Measurements from ENCODE around the gene CXADR. TPM values are rescaled to one million over a fixed set of nuclear protein-coding genes. Genes with fewer than 3 reads are reported as not detected.

Gene CXADR
- total and polyA plus RNA-seq, 9 of the 15 experiments (the other 6 are each of a cell fraction or from before 2014, with no cell fraction given), result 0.01 to 0.41 (median 0.14) TPM

DNA sequence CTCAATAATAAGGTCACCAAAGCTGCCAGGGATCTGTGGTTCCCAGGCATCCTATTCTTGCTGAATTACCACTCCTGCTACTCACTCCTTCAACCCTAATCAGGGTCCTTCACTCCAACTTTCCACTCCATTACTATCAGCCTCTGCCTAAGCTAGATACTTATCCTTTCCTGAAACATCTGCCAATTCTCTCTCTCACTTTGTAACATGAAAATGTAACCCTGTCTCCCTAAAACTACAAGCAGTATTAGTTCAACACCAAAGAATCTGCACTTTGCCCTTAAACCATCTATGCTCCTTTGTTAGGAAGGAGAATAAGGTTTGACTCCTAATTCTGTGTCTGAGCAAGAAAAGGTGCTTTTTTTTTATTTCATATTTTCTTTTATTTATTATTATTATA, 15.5 kb upstream of the CXADR start:
- DNase-seq (ENCODE audit: extremely low read depth in 1 of 4, low spot score in 3 of 4), result no peak
- Histone ChIP-seq H3K9ac (ENCODE audit: insufficient read depth in 1 of 2, low read depth in 2 of 2, low read length in 2 of 2) (no peak overlapping the region), H3K27me3 (ENCODE audit: control insufficient read depth in 2 of 2, insufficient read depth in 2 of 2, low read length in 2 of 2) (no peaks in the 10 kb centered on the region), H2AFZ (ENCODE audit: low read depth, low read length) (no peak overlapping the region), H3K9me1 (ENCODE audit: control insufficient read depth, insufficient read depth, low read length) (no peaks in the 10 kb centered on the region), H3K27ac (ENCODE audit: extremely low read depth, low read depth, low read length) (no peak overlapping the region), H3K79me2 (ENCODE audit: control insufficient read depth, insufficient read depth, low read length) (no peaks in the 10 kb centered on the region), H3K36me3 (ENCODE audit: control insufficient read depth, insufficient read depth, low read length) (no peaks in the 10 kb centered on the region), H3K9me3 (replicated peaks; ENCODE audit: control insufficient read depth, insufficient read depth, low read depth, low read length) (no peaks in the 10 kb centered on the region), H3K4me3 (no peak overlapping the region), H3K4me2 (ENCODE audit: insufficient read depth, low read length) (no peak overlapping the region), H3K4me1 (replicated peaks in 1 of 2; ENCODE audit: control insufficient read depth in 2 of 2, insufficient read depth in 2 of 2, low read length in 2 of 2) (no peaks in the 10 kb centered on the region), H4K20me1 (replicated peaks; ENCODE audit: control insufficient read depth, insufficient read depth, low read length) (no peaks in the 10 kb centered on the region)
- no peak for TF ChIP-seq PPARD (CRISPR knock-in tag; IDR thresholded peaks at IDR 0.05)
- no peak for TF ChIP-seq YBX1 (IDR thresholded peaks at IDR 0.05)
- no peak for TF ChIP-seq PREB (CRISPR knock-in tag; IDR thresholded peaks at IDR 0.05)
- no peak for TF ChIP-seq ZBED1 (IDR thresholded peaks at IDR 0.05)
- TF ChIP-seq TBP (optimal IDR thresholded peaks at IDR 0.05; ENCODE audit: low read depth, low read length), result no peak
- no peak for TF ChIP-seq JUN (IDR thresholded peaks at IDR 0.05; ENCODE audit: borderline replicate concordance, low read depth, low read length)
- TF ChIP-seq JUN (CRISPR knock-in tag; IDR thresholded peaks at IDR 0.05; ENCODE audit: borderline replicate concordance), result no peak
- TF ChIP-seq ZNF239 (CRISPR knock-in tag; IDR thresholded peaks at IDR 0.05), result no peak
- no peak for TF ChIP-seq ZNF609 (CRISPR knock-in tag; IDR thresholded peaks at IDR 0.05; ENCODE audit: borderline replicate concordance)
- TF ChIP-seq, protein P1, sequence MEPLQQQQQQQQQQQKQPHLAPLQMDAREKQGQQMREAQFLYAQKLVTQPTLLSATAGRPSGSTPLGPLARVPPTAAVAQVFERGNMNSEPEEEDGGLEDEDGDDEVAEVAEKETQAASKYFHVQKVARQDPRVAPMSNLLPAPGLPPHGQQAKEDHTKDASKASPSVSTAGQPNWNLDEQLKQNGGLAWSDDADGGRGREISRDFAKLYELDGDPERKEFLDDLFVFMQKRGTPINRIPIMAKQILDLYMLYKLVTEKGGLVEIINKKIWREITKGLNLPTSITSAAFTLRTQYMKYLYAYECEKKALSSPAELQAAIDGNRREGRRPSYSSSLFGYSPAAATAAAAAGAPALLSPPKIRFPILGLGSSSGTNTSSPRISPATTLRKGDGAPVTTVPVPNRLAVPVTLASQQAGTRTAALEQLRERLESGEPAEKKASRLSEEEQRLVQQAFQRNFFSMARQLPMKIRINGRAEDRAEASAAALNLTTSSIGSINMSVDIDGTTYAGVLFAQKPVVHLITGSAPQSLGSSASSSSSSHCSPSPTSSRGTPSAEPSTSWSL (CRISPR knock-in tag; IDR thresholded peaks at IDR 0.05; ENCODE audit: borderline replicate concordance), result no peak
- TF ChIP-seq RBM15 (IDR thresholded peaks at IDR 0.05; ENCODE audit: insufficient read depth, low read length), result no peak
- no peak for TF ChIP-seq MIER1 (IDR thresholded peaks at IDR 0.05; ENCODE audit: low read depth)
- TF ChIP-seq HOXB6 (CRISPR knock-in tag; IDR thresholded peaks at IDR 0.05; ENCODE audit: borderline replicate concordance), result no peak
- intact Hi-C loops (cut with micrococcal nuclease), result no loop called here
- ChIA-PET POLR2A (no interaction called here), CTCF (ENCODE audit: low intra/inter-chr PET ratio) (no interaction called here)
- no TSS peak for BruUV-seq (replicated peaks)
- no peak for FAIRE-seq
- in situ Hi-C loops (cut with MboI), result no loop called here
- no peak for ATAC-seq

Measured in K562 (cell line).